RCC 7860 (cell line): Measurements from ENCODE around the gene DENND4B.
"Not testable (repeated sequence)": the region's sequence is repeated elsewhere in the genome, so short reads cannot be mapped to it uniquely, and the experiment has no call there.

Experiments used
- DNase-seq: peaks from one replicate; pipeline ENCODE4 v3.0.0-alpha.2; 2015; ENCODE audit warnings: low spot score
- FAIRE-seq: peaks from 2 replicates; lab custom pipeline; 2012; peaks lifted over from hg19 to GRCh38; lab: Jason Lieb, UNC

DENND4B gene

GRCh38 chr1:153946622-153947241 lies at the start of gene DENND4B:
TSS of gene DENND4B (minus strand) at chr1:153946718. CDS start at chr1:153944374, 2,344 bp downstream.
- DNase-seq (peak; percentile 67), FAIRE-seq (no peak)

GRCh38 chr1:153995640-153996039 lies 49.1 kb upstream of the DENND4B start:
- FAIRE-seq = no peak
- DNase-seq = no peak

- no peak for DNase-seq
- no peak for FAIRE-seq
Measured at GRCh38 chr1:153995202-153995601, 48.7 kb upstream of the DENND4B start.

GRCh38 chr1:153991806-153992205 lies 45.3 kb upstream of the DENND4B start:
- no peak for DNase-seq

GRCh38 chr1:153991151-153991630 lies 44.7 kb upstream of the DENND4B start:
- DNase-seq (no peak), FAIRE-seq (no peak)

More at GRCh38 chr1:153991806-153992205, 45.3 kb upstream of the DENND4B start:
- no peak for FAIRE-seq

- FAIRE-seq = peak; percentile 82
- DNase-seq = peak; percentile 96
Measured at GRCh38 chr1:153990468-153991150, 44.1 kb upstream of the DENND4B start, which contains the start of gene RPS27. TSS of gene RPS27 (plus strand) at chr1:153990762. CDS start at chr1:153990797, 35 bp downstream.

- no peak for FAIRE-seq
- DNase-seq = no peak
Measured at GRCh38 chr1:153987621-153988020, 41.1 kb upstream of the DENND4B start.

GRCh38 chr1:153985941-153986761 lies 39.6 kb upstream of the DENND4B start, which contains the start of gene RAB13:
TSS of gene RAB13 (minus strand) at chr1:153986339. CDS start at chr1:153986236, 103 bp downstream.
- peak; percentile 76 for DNase-seq
- FAIRE-seq = no peak

- FAIRE-seq = no peak
Measured at GRCh38 chr1:153985341-153985912, 38.9 kb upstream of the DENND4B start.

GRCh38 chr1:153984123-153984894 lies 37.8 kb upstream of the DENND4B start:
- DNase-seq (no peak), FAIRE-seq (no peak)

More at GRCh38 chr1:153985341-153985912, 38.9 kb upstream of the DENND4B start:
- peak; percentile 57 for DNase-seq

- not testable (repeated sequence) for DNase-seq, FAIRE-seq
Measured at GRCh38 chr1:153981735-153982134, 35.2 kb upstream of the DENND4B start.

GRCh38 chr1:153979091-153979490 lies 32.6 kb upstream of the DENND4B start:
- DNase-seq, FAIRE-seq: not testable (repeated sequence)

GRCh38 chr1:153978274-153978909 lies 31.9 kb upstream of the DENND4B start:
- no peak for FAIRE-seq

GRCh38 chr1:153977250-153978240 lies 31.0 kb upstream of the DENND4B start, which contains the start of gene JTB:
TSS of gene JTB (minus strand) at chr1:153977674. CDS start at chr1:153977252, 422 bp downstream.
- DNase-seq = peak; percentile 61
- no peak for FAIRE-seq

More at GRCh38 chr1:153978274-153978909, 31.9 kb upstream of the DENND4B start:
- DNase-seq = no peak

GRCh38 chr1:153976819-153977249 lies 30.3 kb upstream of the DENND4B start:
- FAIRE-seq (no peak), DNase-seq (no peak)

GRCh38 chr1:153973525-153973924 lies 27.0 kb upstream of the DENND4B start:
- DNase-seq = no peak
- no peak for FAIRE-seq

- no peak for FAIRE-seq
- DNase-seq = no peak
Measured at GRCh38 chr1:153973071-153973470, 26.6 kb upstream of the DENND4B start.

GRCh38 chr1:153970346-153970745 lies 23.8 kb upstream of the DENND4B start:
- no peak for FAIRE-seq
- DNase-seq = no peak
